GM12892 (cell line): ENCODE data around the gene MNT.

Experiments
- POLR2A ChIP-seq: IDR thresholded peaks from 2 replicates; pipeline ENCODE4 v1.6.1; 2011; ENCODE audit warnings: low read depth, low read length, control low read depth
- POLR2AphosphoS5 ChIP-seq: IDR thresholded peaks from 2 replicates; pipeline ENCODE4 v1.6.1; 2011; ENCODE audit warnings: low read depth, low read length, control low read depth

- TF ChIP-seq POLR2AphosphoS5: peak; percentile 36; the same call in 1 of the 2 replicates
- peak; percentile 54; the same call in 1 of the 2 replicates for TF ChIP-seq POLR2A
Observed at GRCh38 chr17:2400877-2401425, at the start of gene MNT.
